ENCODE measurements around the gene VIT.

Gene VIT

DNA sequence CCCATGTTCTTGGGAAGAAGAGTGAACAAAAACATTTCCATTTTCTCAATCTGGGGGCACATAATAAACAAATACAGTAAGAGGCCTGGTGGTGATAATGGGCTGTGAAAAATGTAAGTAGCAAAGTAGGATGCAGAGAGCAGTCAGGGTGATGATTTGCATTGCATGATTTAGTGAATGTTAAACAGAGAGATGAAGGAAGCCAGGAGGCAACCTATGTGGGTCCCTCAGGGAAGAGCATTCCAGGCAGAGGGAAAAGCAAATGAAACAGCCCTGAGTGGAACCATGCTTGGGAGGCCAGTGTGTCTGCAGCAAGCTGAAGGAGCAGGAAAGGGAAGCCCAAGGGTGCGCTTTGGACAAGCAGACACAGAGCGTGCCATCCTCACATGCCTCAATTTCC is 5.4 kb downstream of the VIT start:
- TF ChIP-seq YY1 (IDR thresholded peaks at IDR 0.05; ENCODE audit: low read depth) = no peak
- TF ChIP-seq CREB1 (IDR thresholded peaks at IDR 0.05; ENCODE audit: low read depth) = no peak
- no peak for TF ChIP-seq TAF1 (IDR thresholded peaks at IDR 0.05; ENCODE audit: low read depth)
- no peak for TF ChIP-seq FOXM1 (IDR thresholded peaks at IDR 0.05; ENCODE audit: borderline replicate concordance, low read depth)

DNA sequence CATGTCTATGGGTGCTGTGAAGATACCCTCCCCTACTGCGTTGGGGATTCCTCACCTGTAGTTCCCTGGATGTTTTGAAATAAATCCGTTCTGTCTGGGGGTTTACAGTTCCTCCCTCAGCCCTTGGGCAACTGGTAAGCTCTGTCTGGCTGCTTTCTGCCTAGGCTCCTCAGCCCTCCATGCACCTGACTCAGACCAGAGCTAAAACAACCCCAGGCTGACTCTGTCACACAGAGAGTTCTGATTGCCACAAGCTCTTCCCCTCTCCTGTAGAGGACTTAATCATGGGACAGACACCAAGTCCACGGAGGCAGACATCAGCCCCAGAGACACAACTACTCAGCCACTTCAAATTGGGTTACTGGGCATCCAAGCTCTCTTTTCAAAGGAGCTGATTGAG is 6.3 kb downstream of the VIT start:
- TF ChIP-seq ZBTB7A (IDR thresholded peaks at IDR 0.05; ENCODE audit: low read depth) (no peak), REST (IDR thresholded peaks at IDR 0.05; ENCODE audit: low read depth) (no peak), MAX (IDR thresholded peaks at IDR 0.05) (no peak), EP300 (IDR thresholded peaks at IDR 0.05; ENCODE audit: borderline replicate concordance) (no peak), TAF1 (IDR thresholded peaks at IDR 0.05; ENCODE audit: low read depth) (no peak), TEAD4 (IDR thresholded peaks at IDR 0.05) (no peak), CREB1 (IDR thresholded peaks at IDR 0.05; ENCODE audit: low read depth) (no peak), RAD21 (IDR thresholded peaks at IDR 0.05; ENCODE audit: low read depth) (no peak), NFIC (IDR thresholded peaks at IDR 0.05) (no peak), YY1 (IDR thresholded peaks at IDR 0.05; ENCODE audit: low read depth) (no peak), EGR1 (IDR thresholded peaks at IDR 0.05) (no peak), TCF12 (IDR thresholded peaks at IDR 0.05; ENCODE audit: low read depth) (no peak), FOXM1 (IDR thresholded peaks at IDR 0.05; ENCODE audit: borderline replicate concordance, low read depth) (no peak), CEBPB (IDR thresholded peaks at IDR 0.05) (no peak), USF1 (IDR thresholded peaks at IDR 0.05) (no peak)

GRCh38 chr2:36704475-36705150 is 8.1 kb downstream of the VIT start:
- TF ChIP-seq MAX (IDR thresholded peaks at IDR 0.05) (no peak), TAF1 (IDR thresholded peaks at IDR 0.05; ENCODE audit: low read depth) (no peak), CEBPB (IDR thresholded peaks at IDR 0.05) (no peak), YY1 (IDR thresholded peaks at IDR 0.05; ENCODE audit: low read depth) (no peak), TCF12 (IDR thresholded peaks at IDR 0.05; ENCODE audit: low read depth) (no peak), TEAD4 (IDR thresholded peaks at IDR 0.05) (no peak), EP300 (IDR thresholded peaks at IDR 0.05; ENCODE audit: borderline replicate concordance) (no peak), FOXM1 (IDR thresholded peaks at IDR 0.05; ENCODE audit: borderline replicate concordance, low read depth) (no peak), USF1 (IDR thresholded peaks at IDR 0.05) (no peak), NFIC (IDR thresholded peaks at IDR 0.05) (no peak), REST (IDR thresholded peaks at IDR 0.05; ENCODE audit: low read depth) (no peak), ZBTB7A (IDR thresholded peaks at IDR 0.05; ENCODE audit: low read depth) (no peak), EGR1 (IDR thresholded peaks at IDR 0.05) (no peak), CREB1 (IDR thresholded peaks at IDR 0.05; ENCODE audit: low read depth) (no peak), RAD21 (IDR thresholded peaks at IDR 0.05; ENCODE audit: low read depth) (no peak)

DNA sequence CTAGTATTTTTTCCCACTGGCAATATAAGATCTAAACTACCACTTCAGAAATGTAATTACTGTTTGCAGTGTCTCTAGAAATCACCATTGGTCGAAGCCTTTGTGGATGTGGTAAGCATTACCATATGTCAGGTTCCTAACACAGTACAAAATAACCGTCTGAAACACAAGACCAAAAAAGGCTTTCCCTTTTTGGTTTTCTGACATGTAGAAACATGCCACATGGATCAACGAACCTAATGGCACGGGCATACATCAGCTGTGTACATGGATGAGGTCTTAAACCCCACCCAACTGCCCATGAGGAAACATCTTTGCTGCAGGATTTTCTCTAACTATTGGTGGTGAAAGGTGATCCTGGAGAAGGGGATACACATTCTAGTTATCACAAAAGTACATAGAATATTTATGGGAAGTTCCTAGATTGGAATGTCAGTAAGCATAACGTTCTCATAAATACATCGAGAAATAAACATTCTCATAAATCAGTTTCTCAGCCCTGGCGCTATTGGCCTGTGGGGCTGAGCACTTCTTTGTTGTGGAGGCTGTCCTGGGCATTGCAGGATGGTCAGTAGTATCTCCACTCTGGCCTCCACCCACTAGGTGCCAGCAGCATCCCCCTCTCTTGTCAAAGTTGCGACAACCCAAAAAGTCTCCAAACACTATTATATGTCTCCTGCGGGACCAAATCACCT is 9.0 kb downstream of the VIT start:
- TF ChIP-seq FOXM1 (IDR thresholded peaks at IDR 0.05; ENCODE audit: borderline replicate concordance, low read depth) (no peak), CEBPB (IDR thresholded peaks at IDR 0.05) (no peak), TAF1 (IDR thresholded peaks at IDR 0.05; ENCODE audit: low read depth) (no peak), USF1 (IDR thresholded peaks at IDR 0.05) (no peak), REST (IDR thresholded peaks at IDR 0.05; ENCODE audit: low read depth) (no peak)

Data from Ishikawa (cell line).